HG02938 (cell line): ENCODE results near the gene TMEM120B.
"Not testable (repeated sequence)": the region's sequence is repeated elsewhere in the genome, so short reads cannot be mapped to it uniquely, and the experiment has no call there.

Experiments
- ATAC-seq: cut with Tn5 transposase; IDR thresholded peaks from one replicate; pipeline ENCODE4 v1.9.1; 2021; ENCODE audit warnings: mild to moderate bottlenecking, moderate library complexity; ENCODE audit not compliant: unreplicated experiment

TMEM120B gene

GRCh38 chr12:121738340-121738858 is 25.8 kb downstream of the TMEM120B start:
- no peak for ATAC-seq

- no peak for ATAC-seq
These were observed 28.3 kb downstream of the TMEM120B start for GRCh38 chr12:121740847-121741246.

- ATAC-seq: no peak
These were observed 29.2 kb downstream of the TMEM120B start for GRCh38 chr12:121741743-121742142.

GRCh38 chr12:121745545-121745944 is 33.0 kb downstream of the TMEM120B start:
- not testable (repeated sequence) for ATAC-seq

DNA sequence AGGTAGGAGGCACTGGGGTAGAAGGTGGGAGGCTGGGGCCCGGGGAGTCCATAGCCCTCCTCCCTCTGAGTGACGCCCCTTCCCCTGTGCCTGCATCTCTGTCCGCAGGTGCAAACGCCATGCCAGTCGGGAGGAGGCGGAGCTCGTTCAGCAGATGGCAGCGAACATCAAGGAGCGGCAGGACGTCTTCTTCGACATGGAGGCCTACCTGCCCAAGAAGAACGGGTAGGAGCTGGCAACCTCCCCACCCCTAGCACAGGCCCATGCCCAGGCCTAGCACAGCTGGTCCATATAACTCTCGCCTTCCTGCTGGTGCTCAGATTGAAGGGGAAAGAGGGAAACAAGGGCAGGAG is 35.6 kb downstream of the TMEM120B start:
- no peak for ATAC-seq

GRCh38 chr12:121748571-121749265 is 36.2 kb downstream of the TMEM120B start:
- ATAC-seq: peak; percentile 86

DNA sequence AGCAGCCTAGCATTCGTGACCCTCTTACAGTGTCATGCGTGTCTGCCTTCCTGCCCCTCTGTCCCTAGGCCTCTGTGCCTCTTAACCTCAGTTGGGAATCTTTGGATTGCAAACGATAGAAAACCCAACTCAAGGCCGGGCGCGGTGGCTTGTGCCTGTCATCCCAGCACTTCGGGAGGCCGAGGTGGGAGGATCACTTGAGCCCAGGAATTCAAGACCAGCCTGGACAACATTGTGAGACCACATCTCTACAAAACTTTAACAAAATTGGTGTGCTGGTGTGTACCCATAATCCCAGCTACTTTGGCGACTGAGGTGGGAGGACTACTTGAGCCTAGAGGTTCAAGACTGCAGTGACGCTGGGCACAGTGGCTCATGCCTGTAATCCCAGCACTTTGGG is 36.7 kb downstream of the TMEM120B start:
- ATAC-seq: no peak

DNA sequence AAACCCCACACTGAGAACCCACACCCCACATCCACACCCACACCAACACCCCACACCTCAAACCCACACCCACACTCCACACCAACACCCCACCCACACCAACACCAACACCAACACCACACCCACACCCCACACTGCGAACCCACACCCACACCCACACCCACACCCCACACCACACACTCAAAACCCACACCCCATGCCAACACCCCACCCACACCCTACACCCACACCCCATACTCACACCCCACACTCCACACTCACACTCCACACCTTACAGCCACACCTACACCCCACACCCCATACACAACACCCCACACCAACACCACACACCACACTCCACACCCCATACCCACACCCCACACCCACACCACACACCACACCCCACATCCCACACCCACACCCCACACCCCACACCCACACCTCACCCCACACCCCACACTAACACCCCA is 38.0 kb downstream of the TMEM120B start:
- no peak for ATAC-seq

DNA sequence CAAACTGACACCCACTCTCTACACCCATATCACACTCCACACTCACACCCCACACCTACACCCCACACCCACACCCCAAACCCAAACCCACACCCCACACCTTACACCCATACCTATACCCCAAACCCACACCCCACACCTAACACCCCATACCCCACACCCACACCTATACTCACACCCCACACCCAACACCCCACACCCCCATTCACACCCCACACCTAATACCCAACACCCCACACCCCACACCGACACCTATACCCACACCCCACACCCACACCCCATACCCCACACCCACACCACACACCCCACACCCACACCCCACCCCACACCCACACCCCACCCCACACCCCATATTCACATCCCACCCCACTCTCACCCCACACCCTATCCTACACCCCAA is 38.5 kb downstream of the TMEM120B start:
- no peak for ATAC-seq

DNA sequence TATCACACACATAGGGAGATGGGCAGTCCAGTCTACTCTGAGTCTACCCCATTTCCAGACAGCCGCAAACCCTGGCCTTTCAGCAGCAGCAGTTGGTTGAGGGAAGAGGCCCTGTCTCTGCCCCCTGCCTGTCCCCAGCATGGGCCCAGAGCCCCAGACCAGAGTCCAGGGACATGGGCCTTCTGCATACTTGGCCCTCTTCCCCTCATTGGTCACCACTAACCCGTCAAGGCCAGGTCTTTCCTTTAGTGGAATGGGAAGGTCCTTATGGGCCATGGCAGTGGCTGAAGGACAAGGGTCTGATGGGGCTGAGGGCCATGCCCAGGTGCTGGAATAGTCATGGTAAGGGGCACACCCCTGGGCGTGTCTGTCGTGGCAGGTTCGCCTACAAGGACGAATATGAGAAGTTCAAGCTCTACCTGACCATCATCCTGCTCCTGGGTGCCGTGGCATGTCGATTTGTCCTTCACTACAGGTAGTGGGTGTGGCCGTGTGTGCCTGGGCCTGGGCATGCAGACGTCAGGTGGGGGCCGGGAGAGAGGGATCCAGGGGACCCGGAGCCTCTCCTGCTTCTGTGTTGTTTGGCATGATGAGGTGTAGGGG is 39.3 kb downstream of the TMEM120B start:
- no peak for ATAC-seq

DNA sequence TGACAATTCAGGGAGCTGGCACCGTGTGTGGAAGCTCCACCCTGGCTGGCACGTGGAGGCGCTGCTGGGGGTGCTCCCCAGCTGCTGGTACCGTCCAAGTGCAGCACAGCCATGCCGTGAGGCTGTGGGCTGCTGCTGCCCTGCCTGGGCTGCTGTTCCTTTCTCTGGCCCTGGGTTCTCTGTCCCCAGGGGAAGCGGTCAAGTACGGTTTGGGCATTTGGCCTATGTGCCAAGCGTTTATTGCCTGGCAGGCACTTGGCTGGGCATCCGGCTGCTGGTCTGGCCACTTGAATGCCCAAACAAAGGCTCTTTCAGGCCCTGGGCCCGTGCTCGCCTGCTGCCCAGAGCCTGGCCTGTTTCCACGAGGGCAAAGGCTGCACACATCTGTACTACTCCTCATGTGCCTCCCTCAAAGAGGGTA is 41.3 kb downstream of the TMEM120B start:
- ATAC-seq: no peak

DNA sequence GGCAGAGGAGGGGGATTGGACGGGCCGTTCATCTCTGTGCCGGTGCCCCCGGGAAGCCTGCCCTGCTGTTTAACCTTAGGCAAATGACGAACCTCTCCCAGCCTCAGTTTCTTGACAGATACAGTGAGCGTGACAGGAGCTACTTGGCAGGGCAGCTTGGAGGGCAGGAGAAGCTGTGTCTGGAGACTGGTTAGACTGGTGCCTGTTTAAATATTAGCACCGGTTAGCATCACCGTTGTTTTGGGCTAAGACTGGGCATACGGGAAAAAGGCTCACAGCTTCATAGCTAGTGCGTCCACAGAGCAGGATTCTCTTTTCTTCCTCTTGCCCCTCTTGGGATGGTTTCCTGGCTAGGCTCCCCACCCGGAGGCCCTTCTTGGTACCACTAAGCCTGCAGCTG is 42.3 kb downstream of the TMEM120B start:
- ATAC-seq: no peak

- no peak for ATAC-seq
These were observed 43.0 kb downstream of the TMEM120B start for GRCh38 chr12:121755591-121755990.

- ATAC-seq: not testable (repeated sequence)
These were observed 46.0 kb downstream of the TMEM120B start for GRCh38 chr12:121758536-121758935.

- ATAC-seq: no peak
These were observed 49.7 kb downstream of the TMEM120B start for GRCh38 chr12:121762269-121762668.

DNA sequence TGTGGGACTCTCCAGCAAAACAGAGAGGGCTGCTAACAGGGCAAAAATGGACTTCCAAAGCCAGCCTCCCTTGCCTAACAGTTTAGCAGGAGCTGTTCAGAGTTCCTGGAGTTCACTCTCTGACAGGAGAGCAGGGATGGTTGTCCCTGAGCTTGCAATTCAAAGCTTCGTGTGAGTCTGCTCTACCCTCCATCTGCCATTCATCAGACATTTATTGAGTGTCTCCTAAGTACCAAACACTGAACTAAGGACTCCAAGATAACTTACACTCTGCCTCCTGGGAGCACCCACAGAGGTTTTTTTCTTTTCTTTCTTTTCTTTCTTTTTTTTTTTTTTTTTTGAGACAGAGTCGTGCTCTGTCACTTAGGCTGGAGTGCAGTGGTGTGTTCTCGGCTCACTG is 52.3 kb downstream of the TMEM120B start:
- ATAC-seq: no peak

- no peak for ATAC-seq
These were observed 53.0 kb downstream of the TMEM120B start for GRCh38 chr12:121765573-121765972.

GRCh38 chr12:121766290-121767039 is 53.9 kb downstream of the TMEM120B start:
- ATAC-seq: no peak

DNA sequence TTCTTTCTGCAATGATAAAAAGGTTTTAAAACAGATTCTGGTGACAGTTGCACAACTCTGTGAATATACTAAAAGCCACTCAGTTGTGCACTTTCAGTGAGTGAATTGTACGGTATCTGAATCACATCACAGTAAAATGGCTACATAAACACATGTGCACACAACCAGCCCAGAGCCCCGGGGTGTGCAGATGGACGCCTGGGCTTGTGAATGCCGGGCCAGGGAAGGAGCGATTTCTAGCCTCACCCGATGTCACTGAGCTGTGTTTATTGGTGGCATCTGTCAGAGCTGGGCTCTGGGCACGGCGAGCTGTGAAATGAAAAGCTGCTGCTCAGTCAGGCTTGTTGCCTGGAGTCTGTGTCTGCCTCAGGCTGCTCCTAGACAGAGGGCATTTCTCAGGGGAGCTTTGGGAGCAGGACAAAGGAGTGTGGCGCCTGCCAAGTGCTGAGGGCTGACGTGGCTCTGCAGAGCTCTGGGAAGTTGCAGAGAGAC is 55.0 kb downstream of the TMEM120B start:
- ATAC-seq: no peak

GRCh38 chr12:121769297-121769830 is 56.8 kb downstream of the TMEM120B start:
- no peak for ATAC-seq

DNA sequence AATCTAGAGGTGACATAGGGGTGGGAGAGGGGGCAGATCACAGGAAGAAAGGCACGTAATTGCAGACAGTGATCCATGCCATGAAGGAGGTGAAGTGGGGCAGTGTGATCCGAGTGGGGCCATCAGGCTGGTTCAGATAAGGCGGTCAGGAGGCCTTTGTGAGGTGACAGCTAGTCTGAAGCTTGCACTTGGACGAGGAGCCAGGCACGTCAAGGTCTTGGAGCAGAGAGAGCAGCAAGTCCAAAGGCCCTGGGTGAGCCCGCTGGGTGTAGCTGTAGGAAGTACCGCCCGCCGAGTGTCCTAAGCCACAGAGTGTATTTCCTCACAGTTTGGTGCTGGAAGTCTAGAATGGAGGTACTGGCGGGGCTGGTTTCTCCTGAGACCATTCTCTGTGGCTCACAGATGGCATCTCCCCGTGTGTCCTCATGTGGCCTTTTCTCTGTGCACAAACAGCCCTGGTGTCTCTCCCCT is 57.3 kb downstream of the TMEM120B start:
- no peak for ATAC-seq
